Ectodermal cell (in vitro differentiated cells): ENCODE data around the gene PRKD2.

Experiments
- H3K27ac ChIP-seq: 2 replicates; pipeline ENCODE4 v1.7.0; 2013; ENCODE audit warnings: mild to moderate bottlenecking, low read depth, low read length; ENCODE audit not compliant: insufficient read depth, poor library complexity, severe bottlenecking
- H3K27me3 ChIP-seq: 2 replicates; pipeline ENCODE4 v1.7.0; 2013; ENCODE audit warnings: mild to moderate bottlenecking, low read length; ENCODE audit not compliant: insufficient read depth, control insufficient read depth, poor library complexity, severe bottlenecking
- H3K36me3 ChIP-seq: one replicate; pipeline ENCODE4 v1.7.0; 2013; ENCODE audit warnings: low read length; ENCODE audit not compliant: control insufficient read depth, insufficient read depth
- H3K4me1 ChIP-seq: one replicate; pipeline ENCODE4 v1.7.0; 2013; ENCODE audit warnings: low read length; ENCODE audit not compliant: control insufficient read depth, insufficient read depth
- H3K4me3 ChIP-seq: 2 replicates; pipeline ENCODE4 v1.7.0; 2013; ENCODE audit warnings: low read depth, low read length, control low read depth; ENCODE audit not compliant: insufficient read depth
- H3K9me3 ChIP-seq: 2 replicates; pipeline ENCODE4 v1.7.0; 2013; ENCODE audit warnings: mild to moderate bottlenecking, low read length, moderate library complexity; ENCODE audit not compliant: control insufficient read depth
- WGBS, 2 experiments: methylation state at CpG; one replicate each; pipeline ENCODE4 v1.1.7; 2013; ENCODE audit warnings: missing lambda C conversion rate in 2 of 2; 5-methylcytosine and 5-hydroxymethylcytosine counted together

PRKD2 gene

DNA sequence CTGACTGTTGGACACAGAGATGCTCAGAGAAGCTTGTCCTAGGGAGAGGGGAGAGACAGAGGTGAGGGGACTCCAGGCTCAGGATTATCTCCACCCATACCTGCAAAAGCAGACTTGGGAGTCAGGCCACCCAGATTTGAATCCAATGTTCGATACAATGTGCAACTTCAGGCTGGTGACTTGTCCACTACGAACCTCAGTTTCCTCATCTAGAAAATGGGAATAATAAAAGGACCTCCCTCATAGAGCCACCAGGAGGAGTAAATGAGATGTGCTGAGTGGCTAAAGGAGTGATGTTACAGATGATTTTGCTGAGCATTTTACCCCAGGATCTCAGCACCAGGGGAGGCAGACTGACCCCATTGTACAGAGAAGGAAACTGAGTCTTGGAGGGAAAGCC, 25.0 kb downstream of the PRKD2 start:
- H3K27me3 ChIP-seq, result no peaks in the 10 kb centered on the region
- H3K27ac ChIP-seq, result no peak overlapping the region
- H3K36me3 ChIP-seq, result peaks cover 62% of the 10 kb centered on the region
- no peak overlapping the region for H3K4me3 ChIP-seq
- H3K4me1 ChIP-seq, result peaks cover 2% of the 10 kb centered on the region
- no peaks in the 10 kb centered on the region for H3K9me3 ChIP-seq
- 99 to 100% methylated on average over 2 of the region's 2 CpGs for WGBS, 2 experiments

DNA sequence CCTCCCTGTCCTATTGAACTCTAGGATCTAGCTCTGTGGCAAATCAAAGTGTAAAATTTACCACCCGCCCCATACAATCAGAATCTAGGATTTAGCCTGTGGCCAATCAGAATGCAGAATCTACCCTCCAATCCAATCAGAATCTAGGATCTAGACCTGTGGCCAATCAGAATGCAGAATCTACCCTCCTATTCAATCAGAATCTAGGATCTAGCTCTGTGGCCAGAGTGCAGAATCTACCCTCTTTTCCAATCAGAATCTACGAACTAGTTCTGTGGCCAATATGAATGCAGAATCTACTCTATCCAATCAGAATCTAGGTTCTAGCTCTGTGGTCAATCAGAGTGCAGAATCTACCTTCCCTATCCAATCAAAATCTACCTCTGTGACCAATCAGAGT, 25.8 kb downstream of the PRKD2 start:
- H3K4me1 ChIP-seq, result no peaks in the 10 kb centered on the region
- H3K27me3 ChIP-seq, result no peaks in the 10 kb centered on the region
- 47% methylated on average over 2 of the region's 2 CpGs for whole genome bisulfite sequencing, 2 experiments
- H3K9me3 ChIP-seq, result no peaks in the 10 kb centered on the region
- H3K27ac ChIP-seq, result no peak overlapping the region
- peaks cover 63% of the 10 kb centered on the region for H3K36me3 ChIP-seq
- H3K4me3 ChIP-seq, result no peak overlapping the region

DNA sequence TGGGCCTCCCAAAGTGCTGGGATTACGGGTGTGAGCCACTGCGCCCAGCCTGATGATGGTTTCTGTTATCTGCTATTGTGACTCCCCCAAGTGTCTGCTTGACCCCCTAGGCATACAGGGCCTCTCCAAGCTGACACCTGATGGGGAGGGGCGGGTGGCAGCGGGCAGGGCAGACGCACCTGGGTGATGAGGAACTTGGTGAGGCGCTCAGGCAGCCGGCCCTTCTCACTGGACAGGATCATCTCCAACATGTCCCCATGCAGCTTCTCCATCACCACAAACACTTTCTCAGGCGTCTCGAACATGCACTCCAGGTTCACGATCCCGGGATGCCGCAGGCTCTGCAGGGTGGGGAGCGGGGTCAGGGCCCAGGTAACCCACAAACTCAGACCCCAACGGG, 27.6 kb downstream of the PRKD2 start:
- 93 to 96% methylated on average over 14 of the region's 14 CpGs for WGBS, 2 experiments
- Histone ChIP-seq H3K27ac (no peak overlapping the region), H3K4me3 (no peak overlapping the region), H3K9me3 (no peaks in the 10 kb centered on the region), H3K36me3 (peaks cover 71% of the 10 kb centered on the region), H3K27me3 (no peaks in the 10 kb centered on the region), H3K4me1 (no peaks in the 10 kb centered on the region)

DNA sequence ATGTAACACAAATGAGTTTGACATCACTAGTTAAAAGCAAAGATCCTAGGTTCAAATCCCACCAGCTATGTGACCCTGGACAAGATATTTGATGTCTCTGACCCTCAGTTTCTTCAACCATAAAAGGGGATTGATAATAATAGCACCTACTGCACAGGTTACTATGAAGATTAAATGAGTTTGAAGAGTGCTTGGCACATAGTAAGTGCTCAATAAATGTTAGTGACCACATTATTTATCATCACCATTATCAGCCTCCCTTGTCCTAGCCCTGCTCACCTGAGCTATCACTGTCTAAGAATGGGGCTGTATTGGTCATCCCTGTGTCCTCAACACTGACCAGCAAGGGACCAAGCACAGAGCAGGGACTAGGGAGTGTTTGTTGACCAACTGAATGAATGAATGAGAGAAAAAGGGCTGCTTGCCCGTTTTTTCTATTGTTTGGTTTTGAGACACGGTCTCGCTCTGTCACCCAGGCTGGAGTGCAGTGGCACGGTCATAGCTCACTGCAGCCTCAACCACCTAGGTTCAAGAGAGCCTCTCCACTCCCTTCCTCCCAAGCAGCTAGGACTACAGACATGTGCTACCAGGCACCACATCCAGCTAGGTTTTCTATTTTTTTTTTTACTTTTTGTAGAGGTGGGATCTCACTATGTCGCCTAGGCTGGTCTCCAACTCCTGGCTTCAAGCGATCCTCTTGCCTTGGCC, 29.3 kb downstream of the PRKD2 start:
- Histone ChIP-seq H3K27ac (no peak overlapping the region), H3K9me3 (no peaks in the 10 kb centered on the region), H3K27me3 (no peaks in the 10 kb centered on the region), H3K36me3 (peaks cover 57% of the 10 kb centered on the region), H3K4me3 (no peak overlapping the region), H3K4me1 (no peaks in the 10 kb centered on the region)
- WGBS, 2 experiments, result 94 to 96% methylated on average over 6 of the region's 6 CpGs

DNA sequence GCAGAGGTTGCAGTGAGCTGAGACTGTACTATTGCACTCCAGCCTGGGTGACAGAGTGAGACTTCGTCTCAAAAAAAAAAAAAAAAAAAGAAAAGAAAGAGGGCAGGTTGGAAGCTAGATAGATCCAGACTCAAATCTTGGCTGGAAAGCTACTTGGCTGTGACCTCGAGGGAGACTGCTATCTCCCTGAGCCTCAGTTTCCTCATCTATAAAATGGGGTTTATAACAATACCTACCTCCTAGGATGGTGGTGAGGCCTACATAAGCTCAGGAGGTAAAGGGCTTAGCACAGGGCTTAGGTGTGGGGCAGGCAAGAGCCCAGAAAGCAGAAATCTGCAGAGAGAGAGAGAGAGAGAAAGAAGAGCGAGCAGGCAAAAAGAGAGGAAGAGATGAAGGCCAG, 31.7 kb downstream of the PRKD2 start:
- Histone ChIP-seq H3K4me1 (no peaks in the 10 kb centered on the region), H3K4me3 (no peak overlapping the region), H3K9me3 (no peaks in the 10 kb centered on the region), H3K27ac (no peak overlapping the region), H3K36me3 (peaks cover 37% of the 10 kb centered on the region), H3K27me3 (no peaks in the 10 kb centered on the region)
- WGBS, 2 experiments, result 85 to 98% methylated on average over 3 of the region's 3 CpGs

DNA sequence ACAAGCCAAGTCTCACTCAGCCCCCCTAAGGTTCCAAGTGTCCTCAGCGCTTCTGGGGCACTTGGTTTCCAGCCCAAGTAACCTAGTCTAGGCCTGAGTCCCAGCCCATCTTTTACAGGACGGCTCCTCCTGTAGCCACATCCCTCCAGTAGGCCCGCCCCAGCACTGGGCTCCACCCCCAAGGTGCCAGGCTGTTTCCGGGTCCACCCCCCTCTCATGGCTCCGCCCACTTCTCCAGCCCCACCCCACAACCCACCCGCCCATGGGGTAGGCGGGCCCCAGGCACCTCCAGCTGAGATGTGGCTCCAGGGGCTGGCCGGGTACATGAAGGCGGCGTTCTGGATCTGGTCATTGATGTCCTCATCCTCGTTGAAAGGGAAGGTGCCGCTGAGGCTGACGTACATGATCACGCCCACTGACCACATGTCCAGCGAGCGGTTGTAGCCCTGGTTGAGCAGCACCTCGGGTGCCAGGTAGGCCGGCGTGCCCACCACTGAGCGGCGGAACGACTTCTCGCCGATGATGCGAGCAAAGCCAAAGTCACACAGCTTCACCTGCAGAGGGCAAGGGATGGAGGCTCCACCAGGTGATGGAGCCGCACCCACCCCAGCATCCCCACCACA, 38.7 kb downstream of the PRKD2 start:
- no peaks in the 10 kb centered on the region for H3K9me3 ChIP-seq
- H3K27ac ChIP-seq, result no peak overlapping the region
- 85 to 86% methylated on average over 26 of the region's 26 CpGs for WGBS, 2 experiments
- no peaks in the 10 kb centered on the region for H3K27me3 ChIP-seq
- H3K36me3 ChIP-seq, result peaks cover 24% of the 10 kb centered on the region
- no peaks in the 10 kb centered on the region for H3K4me1 ChIP-seq
- H3K4me3 ChIP-seq, result no peak overlapping the region

DNA sequence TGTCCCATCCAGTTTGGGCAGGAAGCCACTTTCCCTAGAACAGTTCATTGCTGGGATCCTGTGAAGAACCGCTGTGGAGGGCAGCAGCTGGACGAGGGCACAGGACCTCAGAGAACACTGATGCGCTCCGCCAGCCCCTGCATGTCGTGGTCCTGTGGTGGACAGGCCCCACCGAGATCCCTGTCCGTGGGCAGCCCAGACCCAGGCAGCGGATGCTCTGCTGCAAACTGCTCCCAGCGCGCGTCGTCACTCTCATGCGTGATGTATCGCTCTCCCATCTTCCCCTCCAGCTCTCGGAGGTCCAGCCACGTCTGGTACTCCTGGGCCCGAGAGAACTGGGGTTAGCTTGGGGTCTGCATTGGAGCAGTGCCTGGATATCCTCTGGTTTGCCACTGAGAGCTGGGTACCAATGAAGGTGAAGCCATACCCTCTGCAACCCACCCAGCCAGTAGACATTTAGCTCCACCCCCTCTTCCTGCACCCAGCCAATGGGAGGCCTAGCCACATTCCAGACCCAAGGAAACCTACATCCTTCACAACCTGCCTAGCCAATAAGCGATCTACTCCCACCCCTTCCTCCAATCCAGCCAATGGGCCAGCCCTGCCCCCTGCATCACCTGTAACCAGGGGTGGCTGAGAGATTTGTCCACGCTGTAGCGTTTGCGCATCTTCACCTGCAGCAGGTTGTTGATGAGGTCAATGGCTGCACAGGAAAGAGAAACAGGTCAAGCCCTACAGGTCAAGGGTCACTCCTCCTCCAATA, 42.3 kb downstream of the PRKD2 start:
- H3K27ac ChIP-seq, result no peak overlapping the region
- H3K27me3 ChIP-seq, result no peaks in the 10 kb centered on the region
- H3K9me3 ChIP-seq, result no peaks in the 10 kb centered on the region
- peaks cover 16% of the 10 kb centered on the region for H3K36me3 ChIP-seq
- no peak overlapping the region for H3K4me3 ChIP-seq
- H3K4me1 ChIP-seq, result no peaks in the 10 kb centered on the region
- 96 to 97% methylated on average over 21 of the region's 21 CpGs for WGBS, 2 experiments

DNA sequence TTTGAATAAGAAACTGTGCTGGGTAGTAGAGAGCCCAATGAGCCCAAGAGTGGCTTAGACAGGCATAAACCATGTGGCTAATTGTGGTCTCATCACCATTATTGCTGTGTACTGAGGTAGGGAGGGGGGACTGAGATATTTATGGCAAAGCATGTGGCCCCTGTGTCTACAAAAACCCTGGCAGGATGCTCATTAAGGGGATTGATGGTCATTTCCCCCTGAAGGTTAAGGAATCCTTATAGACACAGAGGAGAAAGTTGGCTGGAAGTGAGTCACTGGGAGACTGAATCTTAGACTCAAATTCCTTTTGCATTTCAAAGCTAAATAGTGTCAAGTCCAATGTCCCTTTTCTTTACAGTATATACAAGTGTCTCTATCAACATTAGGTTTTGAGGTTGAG, 46.1 kb downstream of the PRKD2 start:
- Histone ChIP-seq H3K4me1 (no peaks in the 10 kb centered on the region), H3K27me3 (no peaks in the 10 kb centered on the region), H3K9me3 (no peaks in the 10 kb centered on the region), H3K27ac (no peak overlapping the region), H3K4me3 (no peak overlapping the region), H3K36me3 (peaks cover 4% of the 10 kb centered on the region)

DNA sequence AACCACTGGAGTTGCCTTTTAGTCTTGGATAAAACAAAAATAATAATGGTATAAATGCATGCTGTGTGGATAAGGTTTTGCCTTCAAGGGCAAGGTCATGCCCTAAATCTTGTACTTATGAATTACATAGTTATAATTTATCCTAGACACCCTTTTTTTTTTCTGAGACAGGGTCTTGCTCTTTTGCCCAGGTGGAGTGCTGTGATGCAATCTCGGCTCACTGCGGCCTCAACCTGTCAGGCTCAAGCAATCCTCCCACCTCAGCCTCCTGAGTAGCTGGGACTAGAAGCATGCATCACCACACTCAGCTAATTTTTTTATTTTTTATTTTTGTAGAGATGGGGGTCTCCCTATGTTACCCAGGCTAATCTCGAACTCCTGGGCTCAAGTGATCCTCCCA, 48.3 kb downstream of the PRKD2 start:
- no peaks in the 10 kb centered on the region for H3K9me3 ChIP-seq
- H3K27me3 ChIP-seq, result no peaks in the 10 kb centered on the region
- no peak overlapping the region for H3K27ac ChIP-seq
- no peaks in the 10 kb centered on the region for H3K4me1 ChIP-seq
- WGBS, 2 experiments, result 88 to 92% methylated on average over 3 of the region's 3 CpGs
- no peak overlapping the region for H3K4me3 ChIP-seq
- H3K36me3 ChIP-seq, result peaks cover 4% of the 10 kb centered on the region

DNA sequence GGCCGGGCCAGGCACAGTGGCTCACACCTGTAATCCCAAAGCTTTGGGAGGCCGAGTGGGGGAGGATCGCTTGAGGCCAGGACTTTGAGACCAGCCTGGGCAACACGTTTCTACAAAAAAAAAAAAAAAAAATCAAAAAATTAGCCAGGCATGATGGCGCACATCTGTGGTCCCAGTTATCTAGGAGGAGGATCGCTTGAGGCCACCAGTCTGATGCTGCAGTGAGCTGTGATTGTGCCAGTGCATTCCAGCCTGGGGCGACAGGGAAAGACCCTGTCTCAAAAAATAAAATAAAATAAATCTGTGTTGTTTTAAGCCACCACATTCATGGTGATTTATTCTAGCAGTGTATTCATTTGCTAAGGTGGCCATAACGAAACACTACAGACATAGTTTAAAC, 51.8 kb downstream of the PRKD2 start:
- H3K4me3 ChIP-seq, result no peak overlapping the region
- H3K27me3 ChIP-seq, result peaks cover 8% of the 10 kb centered on the region
- H3K9me3 ChIP-seq, result no peaks in the 10 kb centered on the region
- no peak overlapping the region for H3K27ac ChIP-seq
- H3K36me3 ChIP-seq, result no peaks in the 10 kb centered on the region
- 86 to 89% methylated on average over 8 of the region's 8 CpGs for WGBS, 2 experiments
- H3K4me1 ChIP-seq, result peaks cover 11% of the 10 kb centered on the region
